ENCODE results near the gene IRF6. TPM values are rescaled to one million over a fixed set of nuclear protein-coding genes. Genes with fewer than 3 reads are reported as not detected.

The IRF6 gene
- total RNA-seq, 1 experiment from 2014 or later = 17.2 TPM

DNA sequence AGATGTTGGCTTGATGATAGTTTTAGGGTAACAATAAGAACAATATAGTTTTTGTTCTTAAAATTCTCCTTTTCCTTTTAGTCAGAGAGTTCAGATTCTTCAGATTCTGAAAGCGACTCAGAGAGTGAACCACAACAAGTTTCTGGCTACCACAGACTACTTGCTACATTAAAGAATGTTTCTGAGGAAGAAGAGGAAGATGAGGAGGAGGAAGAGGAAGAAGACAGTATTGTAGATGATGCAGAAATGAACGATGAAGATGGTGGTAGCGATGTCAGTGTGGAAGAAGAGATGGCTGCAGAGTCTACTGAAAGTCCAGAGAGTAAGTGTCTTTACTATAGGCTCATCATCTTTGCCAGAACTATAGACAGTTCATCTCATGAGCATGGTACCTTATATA, 24.8 kb upstream of the IRF6 start:
- no peak for ATAC-seq
- Mint-ChIP-seq H3K4me3 (no peak overlapping the region), H3K27me3 (ENCODE audit: low read depth) (no peaks in the 10 kb centered on the region), H3K4me1 (peaks cover 7% of the 10 kb centered on the region), H3K27ac (no peak overlapping the region), H3K36me3 (peaks cover 41% of the 10 kb centered on the region), H3K9me3 (no peaks in the 10 kb centered on the region)
- POLR2A ChIA-PET = no interaction called here
- CTCF ChIA-PET = no interaction called here
- DNase-seq (ENCODE audit: low spot score) = no peak
- no peak for TF ChIP-seq ZNF121 (CRISPR knock-in tag; IDR thresholded peaks at IDR 0.05)
- TF ChIP-seq SP1 (CRISPR knock-in tag; conservative IDR thresholded peaks at IDR 0.05) = no peak
- TF ChIP-seq ZNF138 (CRISPR knock-in tag; conservative IDR thresholded peaks at IDR 0.05) = no peak
- no peak for TF ChIP-seq GABPB1 (CRISPR knock-in tag; IDR thresholded peaks at IDR 0.05)

DNA sequence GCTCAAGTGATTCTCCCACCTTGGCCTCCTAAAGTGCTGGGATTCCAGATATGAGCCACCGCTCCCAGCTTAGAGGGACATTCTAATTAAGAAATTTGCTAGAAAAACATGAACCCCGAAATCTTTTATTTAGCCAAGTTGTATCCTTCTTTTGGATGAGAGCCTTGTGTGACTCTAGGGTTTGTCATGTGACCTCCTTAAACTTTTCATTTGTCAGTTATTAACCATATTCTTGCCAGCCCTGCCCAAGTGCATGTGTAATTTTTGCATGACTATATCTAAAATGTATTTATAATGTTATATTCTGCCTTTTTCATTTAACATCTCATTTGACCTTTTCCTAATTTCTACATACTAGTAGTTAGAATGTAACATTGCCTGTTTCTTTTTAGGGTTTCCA, 23.8 kb upstream of the IRF6 start:
- no peak for DNase-seq (ENCODE audit: low spot score)
- H3K9me3 Mint-ChIP-seq = no peaks in the 10 kb centered on the region
- peaks cover 7% of the 10 kb centered on the region for H3K4me1 Mint-ChIP-seq
- H3K36me3 Mint-ChIP-seq = peaks cover 36% of the 10 kb centered on the region
- no peak overlapping the region for H3K27ac Mint-ChIP-seq
- peaks cover under 1% of the 10 kb centered on the region; the same call in 1 of the 2 replicates for H3K27me3 Mint-ChIP-seq (ENCODE audit: low read depth)
- peak overlapping the region; percentile 60 for H3K4me3 Mint-ChIP-seq
- TF ChIP-seq, protein P1, sequence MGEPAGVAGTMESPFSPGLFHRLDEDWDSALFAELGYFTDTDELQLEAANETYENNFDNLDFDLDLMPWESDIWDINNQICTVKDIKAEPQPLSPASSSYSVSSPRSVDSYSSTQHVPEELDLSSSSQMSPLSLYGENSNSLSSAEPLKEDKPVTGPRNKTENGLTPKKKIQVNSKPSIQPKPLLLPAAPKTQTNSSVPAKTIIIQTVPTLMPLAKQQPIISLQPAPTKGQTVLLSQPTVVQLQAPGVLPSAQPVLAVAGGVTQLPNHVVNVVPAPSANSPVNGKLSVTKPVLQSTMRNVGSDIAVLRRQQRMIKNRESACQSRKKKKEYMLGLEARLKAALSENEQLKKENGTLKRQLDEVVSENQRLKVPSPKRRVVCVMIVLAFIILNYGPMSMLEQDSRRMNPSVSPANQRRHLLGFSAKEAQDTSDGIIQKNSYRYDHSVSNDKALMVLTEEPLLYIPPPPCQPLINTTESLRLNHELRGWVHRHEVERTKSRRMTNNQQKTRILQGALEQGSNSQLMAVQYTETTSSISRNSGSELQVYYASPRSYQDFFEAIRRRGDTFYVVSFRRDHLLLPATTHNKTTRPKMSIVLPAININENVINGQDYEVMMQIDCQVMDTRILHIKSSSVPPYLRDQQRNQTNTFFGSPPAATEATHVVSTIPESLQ (CRISPR knock-in tag; IDR thresholded peaks at IDR 0.05) = no peak
- TF ChIP-seq, protein P2, sequence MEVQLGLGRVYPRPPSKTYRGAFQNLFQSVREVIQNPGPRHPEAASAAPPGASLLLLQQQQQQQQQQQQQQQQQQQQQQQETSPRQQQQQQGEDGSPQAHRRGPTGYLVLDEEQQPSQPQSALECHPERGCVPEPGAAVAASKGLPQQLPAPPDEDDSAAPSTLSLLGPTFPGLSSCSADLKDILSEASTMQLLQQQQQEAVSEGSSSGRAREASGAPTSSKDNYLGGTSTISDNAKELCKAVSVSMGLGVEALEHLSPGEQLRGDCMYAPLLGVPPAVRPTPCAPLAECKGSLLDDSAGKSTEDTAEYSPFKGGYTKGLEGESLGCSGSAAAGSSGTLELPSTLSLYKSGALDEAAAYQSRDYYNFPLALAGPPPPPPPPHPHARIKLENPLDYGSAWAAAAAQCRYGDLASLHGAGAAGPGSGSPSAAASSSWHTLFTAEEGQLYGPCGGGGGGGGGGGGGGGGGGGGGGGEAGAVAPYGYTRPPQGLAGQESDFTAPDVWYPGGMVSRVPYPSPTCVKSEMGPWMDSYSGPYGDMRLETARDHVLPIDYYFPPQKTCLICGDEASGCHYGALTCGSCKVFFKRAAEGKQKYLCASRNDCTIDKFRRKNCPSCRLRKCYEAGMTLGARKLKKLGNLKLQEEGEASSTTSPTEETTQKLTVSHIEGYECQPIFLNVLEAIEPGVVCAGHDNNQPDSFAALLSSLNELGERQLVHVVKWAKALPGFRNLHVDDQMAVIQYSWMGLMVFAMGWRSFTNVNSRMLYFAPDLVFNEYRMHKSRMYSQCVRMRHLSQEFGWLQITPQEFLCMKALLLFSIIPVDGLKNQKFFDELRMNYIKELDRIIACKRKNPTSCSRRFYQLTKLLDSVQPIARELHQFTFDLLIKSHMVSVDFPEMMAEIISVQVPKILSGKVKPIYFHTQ (CRISPR knock-in tag; IDR thresholded peaks at IDR 0.05) = no peak
- TF ChIP-seq, protein P3, sequence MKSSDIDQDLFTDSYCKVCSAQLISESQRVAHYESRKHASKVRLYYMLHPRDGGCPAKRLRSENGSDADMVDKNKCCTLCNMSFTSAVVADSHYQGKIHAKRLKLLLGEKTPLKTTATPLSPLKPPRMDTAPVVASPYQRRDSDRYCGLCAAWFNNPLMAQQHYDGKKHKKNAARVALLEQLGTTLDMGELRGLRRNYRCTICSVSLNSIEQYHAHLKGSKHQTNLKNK (CRISPR knock-in tag; IDR thresholded peaks at IDR 0.05) = no peak
- TF ChIP-seq ZBTB21 (CRISPR knock-in tag; IDR thresholded peaks at IDR 0.05; ENCODE audit: borderline replicate concordance) (no peak), ETV6 (CRISPR knock-in tag; IDR thresholded peaks at IDR 0.05) (no peak), NR1H2 (CRISPR knock-in tag; IDR thresholded peaks at IDR 0.05) (no peak), JUN (CRISPR knock-in tag; IDR thresholded peaks at IDR 0.05) (no peak), FOXJ3 (CRISPR knock-in tag; IDR thresholded peaks at IDR 0.05; ENCODE audit: borderline replicate concordance) (no peak), MXD4 (CRISPR knock-in tag; IDR thresholded peaks at IDR 0.05; ENCODE audit: borderline replicate concordance) (no peak), ESRRA (CRISPR knock-in tag; IDR thresholded peaks at IDR 0.05; ENCODE audit: borderline replicate concordance) (no peak), NFYB (CRISPR knock-in tag; conservative IDR thresholded peaks at IDR 0.05; ENCODE audit: low read depth) (no peak), ATF1 (CRISPR knock-in tag; IDR thresholded peaks at IDR 0.05) (no peak)
- TF ChIP-seq, protein P4, sequence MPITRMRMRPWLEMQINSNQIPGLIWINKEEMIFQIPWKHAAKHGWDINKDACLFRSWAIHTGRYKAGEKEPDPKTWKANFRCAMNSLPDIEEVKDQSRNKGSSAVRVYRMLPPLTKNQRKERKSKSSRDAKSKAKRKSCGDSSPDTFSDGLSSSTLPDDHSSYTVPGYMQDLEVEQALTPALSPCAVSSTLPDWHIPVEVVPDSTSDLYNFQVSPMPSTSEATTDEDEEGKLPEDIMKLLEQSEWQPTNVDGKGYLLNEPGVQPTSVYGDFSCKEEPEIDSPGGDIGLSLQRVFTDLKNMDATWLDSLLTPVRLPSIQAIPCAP (CRISPR knock-in tag; IDR thresholded peaks at IDR 0.05) = no peak
- TF ChIP-seq, protein P5, sequence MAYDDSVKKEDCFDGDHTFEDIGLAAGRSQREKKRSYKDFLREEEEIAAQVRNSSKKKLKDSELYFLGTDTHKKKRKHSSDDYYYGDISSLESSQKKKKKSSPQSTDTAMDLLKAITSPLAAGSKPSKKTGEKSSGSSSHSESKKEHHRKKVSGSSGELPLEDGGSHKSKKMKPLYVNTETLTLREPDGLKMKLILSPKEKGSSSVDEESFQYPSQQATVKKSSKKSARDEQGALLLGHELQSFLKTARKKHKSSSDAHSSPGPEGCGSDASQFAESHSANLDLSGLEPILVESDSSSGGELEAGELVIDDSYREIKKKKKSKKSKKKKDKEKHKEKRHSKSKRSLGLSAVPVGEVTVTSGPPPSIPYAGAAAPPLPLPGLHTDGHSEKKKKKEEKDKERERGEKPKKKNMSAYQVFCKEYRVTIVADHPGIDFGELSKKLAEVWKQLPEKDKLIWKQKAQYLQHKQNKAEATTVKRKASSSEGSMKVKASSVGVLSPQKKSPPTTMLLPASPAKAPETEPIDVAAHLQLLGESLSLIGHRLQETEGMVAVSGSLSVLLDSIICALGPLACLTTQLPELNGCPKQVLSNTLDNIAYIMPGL (CRISPR knock-in tag; IDR thresholded peaks at IDR 0.05) = no peak
- TF ChIP-seq, protein P6, sequence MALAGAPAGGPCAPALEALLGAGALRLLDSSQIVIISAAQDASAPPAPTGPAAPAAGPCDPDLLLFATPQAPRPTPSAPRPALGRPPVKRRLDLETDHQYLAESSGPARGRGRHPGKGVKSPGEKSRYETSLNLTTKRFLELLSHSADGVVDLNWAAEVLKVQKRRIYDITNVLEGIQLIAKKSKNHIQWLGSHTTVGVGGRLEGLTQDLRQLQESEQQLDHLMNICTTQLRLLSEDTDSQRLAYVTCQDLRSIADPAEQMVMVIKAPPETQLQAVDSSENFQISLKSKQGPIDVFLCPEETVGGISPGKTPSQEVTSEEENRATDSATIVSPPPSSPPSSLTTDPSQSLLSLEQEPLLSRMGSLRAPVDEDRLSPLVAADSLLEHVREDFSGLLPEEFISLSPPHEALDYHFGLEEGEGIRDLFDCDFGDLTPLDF (CRISPR knock-in tag; IDR thresholded peaks at IDR 0.05) = no peak
- TF ChIP-seq, protein P7, sequence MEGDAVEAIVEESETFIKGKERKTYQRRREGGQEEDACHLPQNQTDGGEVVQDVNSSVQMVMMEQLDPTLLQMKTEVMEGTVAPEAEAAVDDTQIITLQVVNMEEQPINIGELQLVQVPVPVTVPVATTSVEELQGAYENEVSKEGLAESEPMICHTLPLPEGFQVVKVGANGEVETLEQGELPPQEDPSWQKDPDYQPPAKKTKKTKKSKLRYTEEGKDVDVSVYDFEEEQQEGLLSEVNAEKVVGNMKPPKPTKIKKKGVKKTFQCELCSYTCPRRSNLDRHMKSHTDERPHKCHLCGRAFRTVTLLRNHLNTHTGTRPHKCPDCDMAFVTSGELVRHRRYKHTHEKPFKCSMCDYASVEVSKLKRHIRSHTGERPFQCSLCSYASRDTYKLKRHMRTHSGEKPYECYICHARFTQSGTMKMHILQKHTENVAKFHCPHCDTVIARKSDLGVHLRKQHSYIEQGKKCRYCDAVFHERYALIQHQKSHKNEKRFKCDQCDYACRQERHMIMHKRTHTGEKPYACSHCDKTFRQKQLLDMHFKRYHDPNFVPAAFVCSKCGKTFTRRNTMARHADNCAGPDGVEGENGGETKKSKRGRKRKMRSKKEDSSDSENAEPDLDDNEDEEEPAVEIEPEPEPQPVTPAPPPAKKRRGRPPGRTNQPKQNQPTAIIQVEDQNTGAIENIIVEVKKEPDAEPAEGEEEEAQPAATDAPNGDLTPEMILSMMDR (IDR thresholded peaks at IDR 0.05) = no peak
- TF ChIP-seq, protein P8, sequence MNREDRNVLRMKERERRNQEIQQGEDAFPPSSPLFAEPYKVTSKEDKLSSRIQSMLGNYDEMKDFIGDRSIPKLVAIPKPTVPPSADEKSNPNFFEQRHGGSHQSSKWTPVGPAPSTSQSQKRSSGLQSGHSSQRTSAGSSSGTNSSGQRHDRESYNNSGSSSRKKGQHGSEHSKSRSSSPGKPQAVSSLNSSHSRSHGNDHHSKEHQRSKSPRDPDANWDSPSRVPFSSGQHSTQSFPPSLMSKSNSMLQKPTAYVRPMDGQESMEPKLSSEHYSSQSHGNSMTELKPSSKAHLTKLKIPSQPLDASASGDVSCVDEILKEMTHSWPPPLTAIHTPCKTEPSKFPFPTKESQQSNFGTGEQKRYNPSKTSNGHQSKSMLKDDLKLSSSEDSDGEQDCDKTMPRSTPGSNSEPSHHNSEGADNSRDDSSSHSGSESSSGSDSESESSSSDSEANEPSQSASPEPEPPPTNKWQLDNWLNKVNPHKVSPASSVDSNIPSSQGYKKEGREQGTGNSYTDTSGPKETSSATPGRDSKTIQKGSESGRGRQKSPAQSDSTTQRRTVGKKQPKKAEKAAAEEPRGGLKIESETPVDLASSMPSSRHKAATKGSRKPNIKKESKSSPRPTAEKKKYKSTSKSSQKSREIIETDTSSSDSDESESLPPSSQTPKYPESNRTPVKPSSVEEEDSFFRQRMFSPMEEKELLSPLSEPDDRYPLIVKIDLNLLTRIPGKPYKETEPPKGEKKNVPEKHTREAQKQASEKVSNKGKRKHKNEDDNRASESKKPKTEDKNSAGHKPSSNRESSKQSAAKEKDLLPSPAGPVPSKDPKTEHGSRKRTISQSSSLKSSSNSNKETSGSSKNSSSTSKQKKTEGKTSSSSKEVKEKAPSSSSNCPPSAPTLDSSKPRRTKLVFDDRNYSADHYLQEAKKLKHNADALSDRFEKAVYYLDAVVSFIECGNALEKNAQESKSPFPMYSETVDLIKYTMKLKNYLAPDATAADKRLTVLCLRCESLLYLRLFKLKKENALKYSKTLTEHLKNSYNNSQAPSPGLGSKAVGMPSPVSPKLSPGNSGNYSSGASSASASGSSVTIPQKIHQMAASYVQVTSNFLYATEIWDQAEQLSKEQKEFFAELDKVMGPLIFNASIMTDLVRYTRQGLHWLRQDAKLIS (CRISPR knock-in tag; IDR thresholded peaks at IDR 0.05; ENCODE audit: borderline replicate concordance) = no peak
- no peak for ATAC-seq
- ChIA-PET CTCF (no interaction called here), POLR2A (no interaction called here)
